Parathyroid adenoma (tissue), 2 donors: ENCODE data around the gene RBM33.
"Not testable (repeated sequence)": the region's sequence is repeated elsewhere in the genome, so short reads cannot be mapped to it uniquely, and the experiment has no call there.

Source experiments
- H2AFZ ChIP-seq: fragments of 300-600 bp; sonication (generic); one replicate; pipeline ENCODE4 v1.7.0; 2017; ENCODE audit warnings: antibody characterized with exemption, mild to moderate bottlenecking
- H3K27ac ChIP-seq: fragments of 300-600 bp; sonication (generic); one replicate; pipeline ENCODE4 v1.7.0; 2017
- H3K27me3 ChIP-seq: fragments of 300-600 bp; sonication (generic); one replicate; pipeline ENCODE4 v1.7.0; 2017; ENCODE audit warnings: low read length; ENCODE audit not compliant: control insufficient read depth, insufficient read depth
- H3K36me3 ChIP-seq: fragments of 300-600 bp; sonication (generic); one replicate; pipeline ENCODE4 v1.7.0; 2017; ENCODE audit warnings: low read length; ENCODE audit not compliant: control insufficient read depth, insufficient read depth
- H3K4me1 ChIP-seq: fragments of 300-600 bp; sonication (generic); one replicate; pipeline ENCODE4 v1.7.0; 2017; ENCODE audit warnings: control low read depth
- H3K4me2 ChIP-seq: fragments of 300-600 bp; sonication (generic); one replicate; pipeline ENCODE4 v1.7.0; 2017; ENCODE audit warnings: low read length
- H3K4me3 ChIP-seq: fragments of 300-600 bp; sonication (generic); one replicate; pipeline ENCODE4 v1.7.0; 2017; ENCODE audit warnings: low read depth, low read length
- H3K79me2 ChIP-seq: fragments of 300-600 bp; sonication (generic); one replicate; pipeline ENCODE4 v1.7.0; 2017; ENCODE audit warnings: control low read depth
- H3K9ac ChIP-seq: fragments of 300-600 bp; sonication (generic); one replicate; pipeline ENCODE4 v1.7.0; 2017; ENCODE audit warnings: mild to moderate bottlenecking
- H3K9me3 ChIP-seq: fragments of 300-600 bp; sonication (generic); one replicate; pipeline ENCODE4 v1.7.0; 2017; ENCODE audit warnings: low read length; ENCODE audit not compliant: control insufficient read depth
- TF ChIP-seq, protein P1 (sequence below): fragments of 300-600 bp; sonication (generic); IDR thresholded peaks from one replicate; pipeline ENCODE4 v1.7.0; 2017; ENCODE audit warnings: antibody characterized with exemption, mild to moderate bottlenecking
- donor health status: primary hyperparathyroidism.

RBM33 gene

DNA sequence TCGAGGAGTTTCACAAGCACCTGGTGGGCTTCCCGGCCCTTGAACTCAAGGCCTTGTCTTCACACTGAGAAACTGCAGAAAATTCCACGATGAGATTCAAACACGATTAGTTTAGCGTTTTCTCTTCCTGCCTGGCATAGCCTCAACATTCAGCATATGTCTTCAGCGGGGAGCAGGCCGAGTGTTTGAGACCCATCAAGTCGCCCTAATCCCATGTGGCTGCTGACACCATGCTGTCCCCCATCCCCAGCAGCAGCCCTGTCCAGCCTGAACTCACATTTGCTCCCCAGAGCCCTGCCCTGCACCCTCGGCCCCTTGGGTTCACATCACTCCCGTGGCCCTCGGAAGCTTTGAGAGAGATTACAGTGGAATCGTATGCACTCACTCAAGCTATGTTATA lies 35.3 kb upstream of the RBM33 start:
- Histone ChIP-seq H3K4me3 (no peak overlapping the region), H2AFZ (no peak overlapping the region), H3K27me3 (no peaks in the 10 kb centered on the region), H3K9me3 (no peaks in the 10 kb centered on the region), H3K4me1 (no peaks in the 10 kb centered on the region), H3K4me2 (no peak overlapping the region), H3K9ac (no peak overlapping the region), H3K36me3 (no peaks in the 10 kb centered on the region), H3K27ac (no peak overlapping the region), H3K79me2 (no peaks in the 10 kb centered on the region)
- TF ChIP-seq, protein P1, sequence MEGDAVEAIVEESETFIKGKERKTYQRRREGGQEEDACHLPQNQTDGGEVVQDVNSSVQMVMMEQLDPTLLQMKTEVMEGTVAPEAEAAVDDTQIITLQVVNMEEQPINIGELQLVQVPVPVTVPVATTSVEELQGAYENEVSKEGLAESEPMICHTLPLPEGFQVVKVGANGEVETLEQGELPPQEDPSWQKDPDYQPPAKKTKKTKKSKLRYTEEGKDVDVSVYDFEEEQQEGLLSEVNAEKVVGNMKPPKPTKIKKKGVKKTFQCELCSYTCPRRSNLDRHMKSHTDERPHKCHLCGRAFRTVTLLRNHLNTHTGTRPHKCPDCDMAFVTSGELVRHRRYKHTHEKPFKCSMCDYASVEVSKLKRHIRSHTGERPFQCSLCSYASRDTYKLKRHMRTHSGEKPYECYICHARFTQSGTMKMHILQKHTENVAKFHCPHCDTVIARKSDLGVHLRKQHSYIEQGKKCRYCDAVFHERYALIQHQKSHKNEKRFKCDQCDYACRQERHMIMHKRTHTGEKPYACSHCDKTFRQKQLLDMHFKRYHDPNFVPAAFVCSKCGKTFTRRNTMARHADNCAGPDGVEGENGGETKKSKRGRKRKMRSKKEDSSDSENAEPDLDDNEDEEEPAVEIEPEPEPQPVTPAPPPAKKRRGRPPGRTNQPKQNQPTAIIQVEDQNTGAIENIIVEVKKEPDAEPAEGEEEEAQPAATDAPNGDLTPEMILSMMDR = no peak

DNA sequence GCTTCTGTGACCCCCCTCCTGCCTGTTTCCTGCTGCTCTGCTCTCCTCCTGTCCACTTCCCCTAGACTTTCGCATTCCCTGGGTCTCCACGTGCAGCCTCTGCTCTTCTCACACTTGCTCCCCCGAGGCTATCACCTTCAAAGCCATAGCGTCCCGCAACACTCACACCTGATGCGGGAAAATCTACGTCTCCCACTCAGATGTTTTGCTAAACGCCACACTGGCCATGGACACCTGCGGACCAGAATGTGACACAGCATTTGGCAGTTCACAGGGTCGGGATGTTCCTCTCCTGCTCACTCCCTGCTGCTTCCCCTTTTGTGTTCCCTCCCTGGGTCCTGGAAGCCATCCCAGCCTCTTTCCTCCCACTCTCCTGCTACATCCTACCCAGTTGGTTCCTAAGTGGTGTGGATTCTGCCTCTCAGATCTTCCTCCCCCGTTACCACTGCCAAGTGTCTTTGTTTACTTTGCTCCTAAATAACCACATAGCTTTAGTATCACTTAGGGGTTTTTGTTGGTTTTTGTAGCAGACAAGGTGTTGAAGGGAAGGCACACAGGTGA lies 33.7 kb upstream of the RBM33 start:
- no peak overlapping the region for H3K4me2 ChIP-seq
- TF ChIP-seq, protein P1 = no peak

DNA sequence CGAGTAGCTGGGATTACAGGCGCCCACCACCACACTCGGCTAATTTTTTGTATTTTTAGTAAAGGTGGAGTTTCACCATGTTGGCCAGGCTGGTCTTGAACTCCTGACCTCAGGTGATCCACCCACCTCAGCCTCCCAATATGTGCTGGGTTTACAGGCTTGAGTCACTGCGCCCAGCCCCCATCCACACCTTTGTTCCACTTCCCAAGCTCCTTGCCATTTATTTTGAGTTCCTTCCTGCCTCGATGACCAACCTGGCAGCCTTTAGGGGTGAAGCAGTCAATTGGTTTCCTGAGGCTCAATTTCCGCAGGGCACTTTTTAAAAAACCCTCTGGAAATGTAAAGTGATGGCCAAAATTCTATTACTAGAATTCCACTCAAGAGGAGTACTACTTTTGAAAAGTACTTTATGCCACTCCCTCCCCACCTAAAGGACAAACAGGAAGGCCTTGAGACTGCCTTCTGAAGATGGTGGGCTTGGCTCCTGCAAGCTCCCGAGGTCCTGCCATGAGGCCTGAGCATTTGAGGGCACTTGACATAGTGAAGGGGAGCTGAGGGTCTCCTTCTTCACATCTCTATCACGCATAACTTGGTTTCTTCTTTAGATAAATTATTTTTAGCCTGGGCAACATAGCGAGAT lies 32.5 kb upstream of the RBM33 start:
- Histone ChIP-seq H3K4me2 (no peak overlapping the region), H3K27ac (no peak overlapping the region), H3K9ac (no peak overlapping the region), H3K27me3 (no peaks in the 10 kb centered on the region), H3K36me3 (no peaks in the 10 kb centered on the region), H3K9me3 (no peaks in the 10 kb centered on the region), H3K4me3 (no peak overlapping the region), H2AFZ (no peak overlapping the region), H3K79me2 (no peaks in the 10 kb centered on the region), H3K4me1 (no peaks in the 10 kb centered on the region)
- TF ChIP-seq, protein P1 = no peak

More for the DNA sequence above, 33.7 kb upstream of the RBM33 start:
- Histone ChIP-seq H3K36me3 (no peaks in the 10 kb centered on the region), H2AFZ (no peak overlapping the region), H3K9me3 (no peaks in the 10 kb centered on the region), H3K4me1 (no peaks in the 10 kb centered on the region), H3K4me3 (no peak overlapping the region), H3K9ac (no peak overlapping the region), H3K27ac (no peak overlapping the region), H3K27me3 (no peaks in the 10 kb centered on the region), H3K79me2 (no peaks in the 10 kb centered on the region)

DNA sequence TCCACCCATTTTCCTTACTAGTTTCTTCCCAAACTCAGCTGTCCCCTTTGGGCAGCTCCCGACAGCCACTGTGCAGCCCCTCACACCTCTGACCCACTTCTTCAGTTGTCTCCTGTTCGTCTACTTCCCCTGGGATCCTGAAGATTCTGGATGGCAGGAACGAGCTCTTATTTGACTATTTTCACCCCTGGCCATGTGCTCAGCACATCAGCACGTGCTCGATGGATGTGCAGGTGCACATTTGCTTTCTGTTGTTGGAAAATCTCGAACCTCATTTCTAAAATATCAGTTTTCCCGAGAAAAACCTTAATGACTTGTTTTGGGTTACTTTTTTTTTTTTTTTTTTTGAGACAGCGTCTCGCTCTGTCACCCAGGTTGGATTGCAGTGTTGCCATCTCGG lies 31.8 kb upstream of the RBM33 start:
- no peak overlapping the region for H3K4me3 ChIP-seq
- no peaks in the 10 kb centered on the region for H3K4me1 ChIP-seq
- no peaks in the 10 kb centered on the region for H3K9me3 ChIP-seq
- H3K4me2 ChIP-seq = no peak overlapping the region
- no peaks in the 10 kb centered on the region for H3K27me3 ChIP-seq
- no peak overlapping the region for H3K9ac ChIP-seq
- H3K27ac ChIP-seq = no peak overlapping the region
- no peak overlapping the region for H2AFZ ChIP-seq
- H3K79me2 ChIP-seq = no peaks in the 10 kb centered on the region
- H3K36me3 ChIP-seq = no peaks in the 10 kb centered on the region
- TF ChIP-seq, protein P1 = no peak

DNA sequence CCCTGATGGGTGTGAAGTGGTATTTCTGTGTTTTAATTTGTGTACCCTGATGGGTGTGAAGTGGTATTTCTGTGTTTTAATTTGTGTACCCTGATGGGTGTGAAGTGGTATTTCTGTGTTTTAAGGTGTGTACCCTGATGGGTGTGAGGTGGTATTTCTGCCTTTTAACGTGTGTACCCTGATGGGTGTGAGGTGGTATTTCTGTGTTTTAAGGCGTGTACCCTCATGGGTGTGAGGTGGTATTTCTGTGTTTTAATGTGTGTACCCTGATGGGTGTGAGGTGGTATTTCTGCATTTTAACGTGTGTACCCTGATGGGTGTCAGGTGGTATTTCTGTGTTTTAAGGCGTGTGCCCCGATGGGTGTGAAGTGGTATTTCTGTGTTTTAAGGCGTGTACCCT lies 29.4 kb upstream of the RBM33 start:
- not testable (repeated sequence) for H3K27me3 ChIP-seq, H3K9ac ChIP-seq, H3K4me2 ChIP-seq, H3K4me3 ChIP-seq, H3K27ac ChIP-seq, H3K36me3 ChIP-seq, H3K4me1 ChIP-seq, H3K79me2 ChIP-seq, H3K9me3 ChIP-seq, H2AFZ ChIP-seq
